Heart left ventricle (tissue), 16 donors: ENCODE results near the gene ESR2. TPM values are rescaled to one million over a fixed set of nuclear protein-coding genes. Genes with fewer than 3 reads are reported as not detected.
A peak's percentile ranks its signal among the peaks of the same experiment; 100 is the strongest.

ENCODE experiments used
- ATAC-seq, 4 donors: fragments of 200-7000 bp; cut with Tn5 transposase; one replicate each; pipeline ENCODE4 v1.9.1; 2020 to 2022; ENCODE audit warnings: moderate library complexity in 4 of 4, mild to moderate bottlenecking in 3 of 4, moderate number of reproducible peaks in 1 of 4
- DNase-seq, 5 donors: peaks; one replicate each; pipeline ENCODE4 v3.0.0-alpha.2; 2020
- H3K27ac ChIP-seq, 12 donors: fragments of 200-600 bp; sonication (generic) in 4 of 12; one replicate each; pipeline versions ENCODE4 v1.5.0 to v1.8.0; 2016 to 2022; ENCODE audit warnings: mild to moderate bottlenecking in 2 of 12
- H3K27me3 ChIP-seq, 9 donors: fragments of 200-600 bp; sonication (generic) in 2 of 9; one replicate each; pipeline versions ENCODE4 v1.5.1 to v1.8.0; 2016 to 2022; ENCODE audit warnings: mild to moderate bottlenecking in 3 of 9
- H3K36me3 ChIP-seq, 9 donors: fragments of 200-600 bp; sonication (generic) in 2 of 9; one replicate each; pipeline versions ENCODE4 v1.5.0 to v1.8.0; 2018 to 2022; ENCODE audit warnings: mild to moderate bottlenecking in 2 of 9
- H3K4me1 ChIP-seq, 12 donors: fragments of 200-600 bp; sonication (generic) in 4 of 12; one replicate each; pipeline versions ENCODE4 v1.5.0 to v1.8.0; 2016 to 2022; ENCODE audit warnings: mild to moderate bottlenecking in 3 of 12
- H3K4me3 ChIP-seq, 12 donors: fragments of 200-600 bp; sonication (generic) in 4 of 12; one replicate each; pipeline versions ENCODE4 v1.5.0 to v1.8.0; 2017 to 2022; ENCODE audit warnings: mild to moderate bottlenecking in 9 of 12, moderate library complexity in 4 of 12
- H3K9me3 ChIP-seq, 12 donors: fragments of 200-600 bp; sonication (generic) in 4 of 12; one replicate each; pipeline versions ENCODE4 v1.5.0 to v1.8.0; 2016 to 2022; ENCODE audit warnings: mild to moderate bottlenecking in 1 of 12
- CTCF ChIP-seq, 12 donors: fragments of 200-600 bp; sonication (generic) in 4 of 12; IDR thresholded peaks; one replicate each; pipeline versions ENCODE4 v1.5.0 to v1.8.0; 2018 to 2022; ENCODE audit warnings: antibody characterized with exemption in 12 of 12, mild to moderate bottlenecking in 5 of 12
- POLR2A ChIP-seq, 2 donors: fragments of 450-650 bp; IDR thresholded peaks; one replicate each; pipeline ENCODE4 v1.6.1; 2017; ENCODE audit warnings: antibody characterized with exemption in 2 of 2, mild to moderate bottlenecking in 2 of 2, moderate library complexity in 2 of 2
- WGBS, 4 donors: extraction: QIAGEN DNeasy Blood & Tissue Kit in 2 of 4; methylation state at CpG; one replicate each; pipeline versions ENCODE4 v1.1.5 to v1.1.7; 2013 to 2018; 5-methylcytosine and 5-hydroxymethylcytosine counted together
- intact Hi-C, 10 donors: fragments of 100-400 bp; cut with DNase I; formaldehyde crosslinking; loops; one replicate each; pipeline versions ENCODE4 v1.11.1 to v1.14.2; 2022
- polyA plus RNA-seq, 2 donors: library from polyadenylated mRNA; stranded (reverse); fragments of 200-250 nt; gene quantifications; one replicate each; pipeline ENCODE4 v1.2.3, GENCODE V29; 2013
- total RNA-seq, 9 donors: library from RNA; depleted of rRNA in 2 of 9; stranded (reverse); fragments of >200 nt in 2 of 9; fragmentation: NEBNext Ultra II Directional in 3 of 9; extraction: Animal tissue kit (Norgen Biotek cat#: 25700) in 3 of 9; gene quantifications; one replicate each; pipeline versions ENCODE4 v1.1.0 to v1.2.4, GENCODE V29; 2016 to 2023
- donor health status: ischemic (EF 13 %, LVEDD 7.1; RV severe dilation, severe dysfunction).
- donor health status: healthy with polysubstance abuse.
- donor health status: DM: no; HTN: yes; CAD: no.
- donor health status: DM: no; HTN: no; CAD: no.
- donor health status: ischemic (EF 25% LVEDD 6.9; RV normal size, moderate dysfunction).
- donor health status: ischemic (EF 25% LVEDD 5.7; RV mildly dilated, moderate dysfunction).
- donor health status: healthy.
- donor health status: DM: yes; HTN: yes; CAD: no.
- donor health status: ischemic (EF 35%, LVEDD 5.7; RV mildly dilated, moderate dysfunction).
- donor health status: nonischemic (EF 11% LVEDD 7.7; RV severe dilation, severe dysfunction).
- donor health status: DM: yes; HTN: yes; CAD: no.
- donor health status: PGD.
- donor health status: ischemic (EF 29% LVEDD 5.4; RV normal size, mild dysfunction).
- donor health status: nonischemic (EF 23%, LVEDD 6.1; RV moderate dilation, normal function).

ESR2 gene
- total and polyA plus RNA-seq, 11 donors, result 0.15 to 1.7 (median 0.61) TPM

DNA sequence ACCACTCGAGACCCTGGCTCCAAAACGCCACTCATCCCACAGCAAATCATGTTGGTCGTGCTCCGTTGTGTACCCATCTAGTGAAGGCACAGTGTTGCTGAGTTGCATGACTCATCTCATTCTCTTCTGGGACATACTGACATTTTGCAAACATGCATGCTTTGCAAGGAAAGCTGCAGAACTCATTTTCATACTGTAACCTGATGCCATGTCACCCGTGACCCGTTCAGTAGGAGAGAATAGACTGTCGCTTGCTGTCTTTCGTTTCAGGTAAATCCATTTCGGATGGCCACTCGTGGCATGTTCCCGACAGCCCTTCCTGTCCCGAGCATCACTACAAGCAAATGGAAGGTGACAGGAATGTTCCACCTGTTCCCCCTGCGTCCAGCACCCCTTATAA lies 78.2 kb downstream of the ESR2 start:
- no peaks in the 10 kb centered on the region for H3K9me3 ChIP-seq
- peak overlapping the region in 10 of 12 donors; percentile 8 to 89 (median 70) for H3K27ac ChIP-seq
- TF ChIP-seq POLR2A (IDR thresholded peaks at IDR 0.05), result no peak
- peak overlapping the region in 4 of 12 donors; percentile 27 to 50 (median 46) for H3K4me3 ChIP-seq
- no peaks in the 10 kb centered on the region for H3K27me3 ChIP-seq
- WGBS, 4 donors, result 72 to 81% (median 76%) methylated on average over 13 of the region's 13 CpGs
- no peak for DNase-seq
- no peak for ATAC-seq
- intact Hi-C loops, result loop anchor here in 1 of 10 donors (2.0 kb wide), 1 partner anchor 17 kb away; no protein-coding TSS in a partner anchor
- peaks cover 0 to 82% (median 23%) of the 10 kb centered on the region in 12 donors for H3K4me1 ChIP-seq
- H3K36me3 ChIP-seq, result peaks cover 0 to 100% (median 93%) of the 10 kb centered on the region in 9 donors

- Histone ChIP-seq H3K4me1 (peaks cover 0 to 77% (median 22%) of the 10 kb centered on the region in 12 donors), H3K27ac (peak overlapping the region in 9 of 12 donors; percentile 26 to 89 (median 72)), H3K4me3 (peak overlapping the region in 5 of 12 donors; percentile 2 to 50 (median 44)), H3K9me3 (no peaks in the 10 kb centered on the region), H3K36me3 (peaks cover 0 to 100% (median 93%) of the 10 kb centered on the region in 9 donors), H3K27me3 (no peaks in the 10 kb centered on the region)
- ATAC-seq (no peak), DNase-seq (no peak)
- no peak for TF ChIP-seq CTCF (IDR thresholded peaks at IDR 0.05)
- TF ChIP-seq POLR2A (IDR thresholded peaks at IDR 0.05), result no peak
- WGBS, 4 donors, result 90 to 95% (median 94%) methylated on average over 10 of the region's 10 CpGs
- intact Hi-C loops, result loop anchor here in 1 of 10 donors (2.0 kb wide), 1 partner anchor 16 kb away; no protein-coding TSS in a partner anchor
Measured at GRCh38 chr14:64215274-64215673, 78.9 kb downstream of the ESR2 start.

GRCh38 chr14:64213853-64214570 lies 80.2 kb downstream of the ESR2 start:
- Histone ChIP-seq H3K27ac (peak overlapping the region in 11 of 12 donors; percentile 22 to 89 (median 68)), H3K36me3 (peaks cover 0 to 100% (median 93%) of the 10 kb centered on the region in 9 donors), H3K4me3 (peak overlapping the region in 10 of 12 donors; percentile 9 to 50 (median 34)), H3K27me3 (no peaks in the 10 kb centered on the region), H3K4me1 (peaks cover 0 to 77% (median 27%) of the 10 kb centered on the region in 12 donors), H3K9me3 (no peaks in the 10 kb centered on the region)
- peak in 1 of 4 donors; percentile 24 for ATAC-seq
- peak in 1 of 5 donors; percentile 50 for DNase-seq
- intact Hi-C loops, result loop anchor here in 1 of 10 donors (2.0 kb wide), 1 partner anchor 15 kb away; no protein-coding TSS in a partner anchor
- TF ChIP-seq CTCF (IDR thresholded peaks at IDR 0.05) (no peak), POLR2A (IDR thresholded peaks at IDR 0.05) (no peak)
- WGBS, 4 donors, result 66 to 77% (median 69%) methylated on average over 14 to 15 of the region's 15 CpGs

- Histone ChIP-seq H3K36me3 (peaks cover 0 to 99% (median 93%) of the 10 kb centered on the region in 9 donors), H3K9me3 (no peaks in the 10 kb centered on the region), H3K4me1 (peaks cover 0 to 74% (median 29%) of the 10 kb centered on the region in 12 donors), H3K27ac (peak overlapping the region in 8 of 12 donors; percentile 11 to 89 (median 75)), H3K27me3 (no peaks in the 10 kb centered on the region), H3K4me3 (no peak overlapping the region)
- TF ChIP-seq POLR2A (IDR thresholded peaks at IDR 0.05), result no peak
- no peak for TF ChIP-seq CTCF (IDR thresholded peaks at IDR 0.05)
- ATAC-seq (no peak), DNase-seq (no peak)
- 81 to 92% (median 88%) methylated on average over 5 of the region's 5 CpGs for WGBS, 4 donors
- intact Hi-C loops, result no loop called here
Measured at GRCh38 chr14:64213086-64213485, 81.1 kb downstream of the ESR2 start.
